Medulla oblongata (tissue), 1 donor: ENCODE data around the gene DPYSL3.
"Not testable (repeated sequence)": the region's sequence is repeated elsewhere in the genome, so short reads cannot be mapped to it uniquely, and the experiment has no call there.

Experiments
- DNase-seq: peaks from one replicate; pipeline ENCODE4 v3.0.0-alpha.2; 2015; ENCODE audit errors: extremely low spot score

DPYSL3 gene

GRCh38 chr5:147509710-147510651 is at the start of gene DPYSL3:
DPYSL3 (minus strand) TSS chr5:147510068; CDS start chr5:147509858, 210 bp downstream.
- DNase-seq, result peak; percentile 55

- peak; percentile 61 for DNase-seq
Measured at GRCh38 chr5:147558826-147559225, 49.0 kb upstream of the DPYSL3 start.

- no peak for DNase-seq
Measured at GRCh38 chr5:147557876-147558745, 48.2 kb upstream of the DPYSL3 start.

- DNase-seq, result no peak
Measured at GRCh38 chr5:147555176-147555575, 45.3 kb upstream of the DPYSL3 start.

GRCh38 chr5:147554261-147554817 is 44.5 kb upstream of the DPYSL3 start:
- DNase-seq, result peak; percentile 38

- not testable (repeated sequence) for DNase-seq
Measured at GRCh38 chr5:147553817-147554216, 43.9 kb upstream of the DPYSL3 start.

GRCh38 chr5:147552897-147553296 is 43.0 kb upstream of the DPYSL3 start:
- no peak for DNase-seq

GRCh38 chr5:147551677-147552076 is 41.8 kb upstream of the DPYSL3 start:
- DNase-seq, result no peak

- DNase-seq, result no peak
Measured at GRCh38 chr5:147547730-147548129, 37.9 kb upstream of the DPYSL3 start.

GRCh38 chr5:147544556-147544955 is 34.7 kb upstream of the DPYSL3 start:
- no peak for DNase-seq

- DNase-seq, result no peak
Measured at GRCh38 chr5:147539053-147539452, 29.2 kb upstream of the DPYSL3 start.

GRCh38 chr5:147538236-147538635 is 28.4 kb upstream of the DPYSL3 start:
- DNase-seq, result no peak

GRCh38 chr5:147534172-147534951 is 24.5 kb upstream of the DPYSL3 start:
- no peak for DNase-seq

GRCh38 chr5:147532156-147532555 is 22.3 kb upstream of the DPYSL3 start:
- no peak for DNase-seq

GRCh38 chr5:147530530-147531389 is 20.9 kb upstream of the DPYSL3 start:
- no peak for DNase-seq

GRCh38 chr5:147523069-147523468 is 13.2 kb upstream of the DPYSL3 start:
- no peak for DNase-seq

GRCh38 chr5:147522435-147522834 is 12.6 kb upstream of the DPYSL3 start:
- DNase-seq, result no peak

GRCh38 chr5:147520450-147520849 is 10.6 kb upstream of the DPYSL3 start:
- no peak for DNase-seq

- no peak for DNase-seq
Measured at GRCh38 chr5:147519380-147519779, 9.5 kb upstream of the DPYSL3 start.

GRCh38 chr5:147517383-147517782 is 7.5 kb upstream of the DPYSL3 start:
- DNase-seq, result no peak
